ENCODE data around the gene OPN4.

OPN4 gene

GRCh38 chr10:86667421-86668181, 13.3 kb downstream of the OPN4 start:
- Histone ChIP-seq H3K9ac (ENCODE audit: low read depth, low read length, poor library complexity, severe bottlenecking) (no peak overlapping the region), H3K4me1 (ENCODE audit: insufficient read depth, low read length, poor library complexity, severe bottlenecking) (no peaks in the 10 kb centered on the region), H3K9me3 (ENCODE audit: insufficient read depth, low read depth, low read length) (no peaks in the 10 kb centered on the region), H3K9me2 (replicated peaks; ENCODE audit: low read depth, low read length) (no peaks in the 10 kb centered on the region), H4K20me1 (ENCODE audit: insufficient read depth, low read length, poor library complexity, severe bottlenecking) (no peaks in the 10 kb centered on the region), H3F3A (ENCODE audit: low read depth) (no peaks in the 10 kb centered on the region), H3K4me2 (ENCODE audit: low read depth, low read length, poor library complexity, severe bottlenecking) (no peak overlapping the region), H2AFZ (ENCODE audit: low read length) (no peak overlapping the region), H3K36me3 (ENCODE audit: insufficient read depth, low read length) (no peaks in the 10 kb centered on the region), H3K4me3 (ENCODE audit: low read length, poor library complexity, severe bottlenecking) (no peak overlapping the region), H3K79me2 (ENCODE audit: insufficient read depth, low read length) (no peaks in the 10 kb centered on the region), H3K27me3 (ENCODE audit: insufficient read depth, low read length, poor library complexity, severe bottlenecking) (no peaks in the 10 kb centered on the region)
- TF ChIP-seq EZH2phosphoT487 (IDR thresholded peaks at IDR 0.05; ENCODE audit: borderline replicate concordance), result no peak
- TF ChIP-seq CTCF (conservative IDR thresholded peaks at IDR 0.05; ENCODE audit: low read length), result no peak

DNA sequence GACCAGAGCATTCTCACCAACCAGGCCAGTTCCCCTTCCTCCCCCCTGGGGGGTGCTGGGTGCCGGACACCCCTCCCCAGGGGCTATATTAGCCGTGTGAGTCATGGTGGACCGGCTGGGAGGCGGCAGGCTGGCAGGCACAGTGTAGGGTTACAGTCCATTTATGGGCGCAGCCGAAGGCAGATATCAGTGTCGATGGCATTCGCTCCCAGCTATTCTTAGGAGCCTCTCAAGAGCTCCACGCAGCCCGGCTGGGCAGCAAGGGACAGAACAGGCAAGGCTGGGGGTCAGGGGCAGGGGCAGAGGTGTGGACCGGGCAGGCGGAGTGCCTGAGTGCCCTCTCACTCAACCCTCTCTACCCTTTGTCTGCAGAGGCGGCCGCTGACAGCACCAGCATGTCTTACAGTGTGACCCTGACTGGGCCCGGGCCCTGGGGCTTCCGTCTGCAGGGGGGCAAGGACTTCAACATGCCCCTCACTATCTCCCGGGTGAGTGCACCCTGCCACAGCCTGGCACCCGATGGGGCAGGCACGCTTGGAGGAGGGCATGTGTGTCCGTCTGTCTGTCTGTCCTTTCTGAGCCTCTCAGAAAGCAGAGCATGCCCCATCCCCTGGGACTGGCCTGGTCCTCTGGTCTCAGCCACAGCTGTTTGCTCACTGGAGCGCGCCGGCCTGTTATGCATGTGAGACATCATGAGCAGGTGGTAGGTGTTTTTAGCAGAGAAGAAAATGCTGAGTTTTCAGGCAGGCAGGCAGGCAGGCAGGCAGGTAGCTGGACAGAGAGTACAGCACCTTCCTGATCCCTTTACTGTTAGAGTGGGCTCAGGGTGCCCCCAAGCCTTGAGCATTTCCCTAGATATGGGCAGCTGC, 14.2 kb downstream of the OPN4 start, which contains the start of gene LDB3:
Gene LDB3, plus strand, starts transcription at position 215 of the 869 bp plus-strand sequence. Its CDS starts 181 bp downstream, at position 396.
- Histone ChIP-seq H3K79me2 (ENCODE audit: insufficient read depth, low read length) (no peaks in the 10 kb centered on the region), H3K4me3 (ENCODE audit: low read length, poor library complexity, severe bottlenecking) (no peak within 1 kb of the TSS), H3F3A (ENCODE audit: low read depth) (no peaks in the 10 kb centered on the region), H2AFZ (ENCODE audit: low read length) (no peak within 1 kb of the TSS), H3K9me3 (ENCODE audit: insufficient read depth, low read depth, low read length) (no peaks in the 10 kb centered on the region), H3K36me3 (ENCODE audit: insufficient read depth, low read length) (no peaks in the 10 kb centered on the region), H3K4me1 (ENCODE audit: insufficient read depth, low read length, poor library complexity, severe bottlenecking) (no peaks in the 10 kb centered on the region), H3K9ac (ENCODE audit: low read depth, low read length, poor library complexity, severe bottlenecking) (no peak within 1 kb of the TSS), H3K9me2 (replicated peaks; ENCODE audit: low read depth, low read length) (no peaks in the 10 kb centered on the region), H3K27me3 (ENCODE audit: insufficient read depth, low read length, poor library complexity, severe bottlenecking) (no peaks in the 10 kb centered on the region), H4K20me1 (ENCODE audit: insufficient read depth, low read length, poor library complexity, severe bottlenecking) (no peaks in the 10 kb centered on the region), H3K4me2 (ENCODE audit: low read depth, low read length, poor library complexity, severe bottlenecking) (no peak within 1 kb of the TSS)
- TF ChIP-seq CTCF (conservative IDR thresholded peaks at IDR 0.05; ENCODE audit: low read length), result no peak
- no peak for TF ChIP-seq EZH2phosphoT487 (IDR thresholded peaks at IDR 0.05; ENCODE audit: borderline replicate concordance)

GRCh38 chr10:86670290-86670811, 16.0 kb downstream of the OPN4 start:
- Histone ChIP-seq H3K79me2 (ENCODE audit: insufficient read depth, low read length) (no peaks in the 10 kb centered on the region), H3F3A (ENCODE audit: low read depth) (no peaks in the 10 kb centered on the region), H3K9me3 (ENCODE audit: insufficient read depth, low read depth, low read length) (no peaks in the 10 kb centered on the region), H3K9ac (ENCODE audit: low read depth, low read length, poor library complexity, severe bottlenecking) (no peak overlapping the region), H3K27me3 (ENCODE audit: insufficient read depth, low read length, poor library complexity, severe bottlenecking) (no peaks in the 10 kb centered on the region), H3K4me2 (ENCODE audit: low read depth, low read length, poor library complexity, severe bottlenecking) (no peak overlapping the region), H3K4me3 (ENCODE audit: low read length, poor library complexity, severe bottlenecking) (no peak overlapping the region), H2AFZ (ENCODE audit: low read length) (no peak overlapping the region), H3K9me2 (replicated peaks; ENCODE audit: low read depth, low read length) (no peaks in the 10 kb centered on the region), H3K36me3 (ENCODE audit: insufficient read depth, low read length) (no peaks in the 10 kb centered on the region), H3K4me1 (ENCODE audit: insufficient read depth, low read length, poor library complexity, severe bottlenecking) (no peaks in the 10 kb centered on the region), H4K20me1 (ENCODE audit: insufficient read depth, low read length, poor library complexity, severe bottlenecking) (no peaks in the 10 kb centered on the region)
- TF ChIP-seq EZH2phosphoT487 (IDR thresholded peaks at IDR 0.05; ENCODE audit: borderline replicate concordance) (no peak), CTCF (conservative IDR thresholded peaks at IDR 0.05; ENCODE audit: low read length) (no peak)
